Umbilical cord (tissue), 2 donors: Measurements from ENCODE around the gene KISS1. TPM values are rescaled to one million over a fixed set of nuclear protein-coding genes. Genes with fewer than 3 reads are reported as not detected.

Experiments used
- DNase-seq: peaks from one replicate; pipeline ENCODE4 v3.0.0-alpha.2; 2015; ENCODE audit warnings: low spot score
- total RNA-seq: library from RNA; depleted of rRNA; stranded (reverse); fragments of >200 nt; gene quantifications from one replicate; pipeline ENCODE4 v1.2.3, GENCODE V29; 2014; ENCODE audit warnings: low replicate concordance; ENCODE audit not compliant: insufficient read depth

The KISS1 gene
- total RNA-seq, 1 donor from 2014 or later = not detected

GRCh38 chr1:204141131-204141530 is 55.2 kb downstream of the KISS1 start:
- DNase-seq = no peak

Other genes starting within 250 kb of the KISS1 start
- 7.9 TPM for gene SOX13, start 123.4 kb downstream of the KISS1 start, total RNA-seq
- gene ETNK2, start 44.4 kb downstream of the KISS1 start, total RNA-seq = 7.2 TPM
- gene REN, start 30.2 kb downstream of the KISS1 start, total RNA-seq = not detected
- not detected for gene GOLT1A, start 17.5 kb upstream of the KISS1 start, total RNA-seq
- gene PLEKHA6, start 163.4 kb upstream of the KISS1 start, total RNA-seq = 4.3 TPM
- 42.4 TPM for gene PPP1R15B, start 215.3 kb upstream of the KISS1 start, total RNA-seq